Measurements from ENCODE around the gene HUS1B. TPM values are rescaled to one million over a fixed set of nuclear protein-coding genes. Genes with fewer than 3 reads are reported as not detected.
"Not testable (repeated sequence)": the region's sequence is repeated elsewhere in the genome, so short reads cannot be mapped to it uniquely, and the experiment has no call there.

Gene HUS1B
- total RNA-seq, 1 experiment from 2014 or later, result 3.1 TPM

DNA sequence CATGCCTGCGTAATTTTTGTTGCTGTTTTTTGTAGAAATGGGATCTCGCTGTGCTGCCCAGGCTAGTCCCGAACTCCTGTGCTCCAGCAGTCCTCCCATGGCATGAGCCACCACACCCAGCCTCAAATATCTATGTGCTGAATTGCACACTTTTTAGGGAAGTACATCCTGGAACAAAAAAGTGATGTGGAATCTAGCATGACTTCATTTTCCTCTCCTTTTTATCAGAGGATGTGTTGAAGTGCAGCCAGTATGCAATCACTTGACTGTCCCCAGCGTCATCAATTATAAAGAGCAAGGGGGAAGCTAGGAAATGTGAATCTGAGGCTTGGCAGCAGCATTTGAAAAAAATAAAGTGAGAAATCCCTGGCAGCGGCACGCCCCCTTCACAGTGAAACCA is 42.4 kb upstream of the HUS1B start:
- Histone ChIP-seq H3K79me2 (ENCODE audit: low read length) (no peaks in the 10 kb centered on the region), H2AFZ (ENCODE audit: low read length) (no peak overlapping the region), H3K9me3 (ENCODE audit: low read length) (no peaks in the 10 kb centered on the region), H4K20me1 (ENCODE audit: low read length) (no peaks in the 10 kb centered on the region), H3K4me3 (ENCODE audit: low read length) (no peak overlapping the region), H3F3A (ENCODE audit: low read length, unreplicated experiment) (no peaks in the 10 kb centered on the region), H3K36me3 (ENCODE audit: low read depth, low read length) (no peaks in the 10 kb centered on the region), H3K27ac (ENCODE audit: low read length) (no peak overlapping the region), H3K9me2 (replicated peaks; ENCODE audit: low read length) (no peaks in the 10 kb centered on the region), H3K4me2 (ENCODE audit: low read length) (no peak overlapping the region), H3K4me1 (ENCODE audit: insufficient read depth, low read length) (peaks cover 14% of the 10 kb centered on the region), H3K27me3 (ENCODE audit: low read length) (no peaks in the 10 kb centered on the region), H3K9ac (ENCODE audit: low read length) (no peak overlapping the region)
- no TSS peak for BruUV-seq (replicated peaks)
- CTCF ChIA-PET, result no interaction called here
- POLR2A ChIA-PET (ENCODE audit: unreplicated experiment), result no interaction called here
- no peak for ATAC-seq
- no peak for DNase-seq
- TF ChIP-seq, protein P1, sequence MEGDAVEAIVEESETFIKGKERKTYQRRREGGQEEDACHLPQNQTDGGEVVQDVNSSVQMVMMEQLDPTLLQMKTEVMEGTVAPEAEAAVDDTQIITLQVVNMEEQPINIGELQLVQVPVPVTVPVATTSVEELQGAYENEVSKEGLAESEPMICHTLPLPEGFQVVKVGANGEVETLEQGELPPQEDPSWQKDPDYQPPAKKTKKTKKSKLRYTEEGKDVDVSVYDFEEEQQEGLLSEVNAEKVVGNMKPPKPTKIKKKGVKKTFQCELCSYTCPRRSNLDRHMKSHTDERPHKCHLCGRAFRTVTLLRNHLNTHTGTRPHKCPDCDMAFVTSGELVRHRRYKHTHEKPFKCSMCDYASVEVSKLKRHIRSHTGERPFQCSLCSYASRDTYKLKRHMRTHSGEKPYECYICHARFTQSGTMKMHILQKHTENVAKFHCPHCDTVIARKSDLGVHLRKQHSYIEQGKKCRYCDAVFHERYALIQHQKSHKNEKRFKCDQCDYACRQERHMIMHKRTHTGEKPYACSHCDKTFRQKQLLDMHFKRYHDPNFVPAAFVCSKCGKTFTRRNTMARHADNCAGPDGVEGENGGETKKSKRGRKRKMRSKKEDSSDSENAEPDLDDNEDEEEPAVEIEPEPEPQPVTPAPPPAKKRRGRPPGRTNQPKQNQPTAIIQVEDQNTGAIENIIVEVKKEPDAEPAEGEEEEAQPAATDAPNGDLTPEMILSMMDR (conservative IDR thresholded peaks at IDR 0.05; ENCODE audit: low read depth, low read length), result no peak
- TF ChIP-seq EZH2 (IDR thresholded peaks at IDR 0.05; ENCODE audit: low read length, unreplicated experiment), result no peak
- TF ChIP-seq EZH2phosphoT487 (IDR thresholded peaks at IDR 0.05; ENCODE audit: borderline replicate concordance, low read length), result no peak
- intact Hi-C loops (cut with micrococcal nuclease), result no loop called here

DNA sequence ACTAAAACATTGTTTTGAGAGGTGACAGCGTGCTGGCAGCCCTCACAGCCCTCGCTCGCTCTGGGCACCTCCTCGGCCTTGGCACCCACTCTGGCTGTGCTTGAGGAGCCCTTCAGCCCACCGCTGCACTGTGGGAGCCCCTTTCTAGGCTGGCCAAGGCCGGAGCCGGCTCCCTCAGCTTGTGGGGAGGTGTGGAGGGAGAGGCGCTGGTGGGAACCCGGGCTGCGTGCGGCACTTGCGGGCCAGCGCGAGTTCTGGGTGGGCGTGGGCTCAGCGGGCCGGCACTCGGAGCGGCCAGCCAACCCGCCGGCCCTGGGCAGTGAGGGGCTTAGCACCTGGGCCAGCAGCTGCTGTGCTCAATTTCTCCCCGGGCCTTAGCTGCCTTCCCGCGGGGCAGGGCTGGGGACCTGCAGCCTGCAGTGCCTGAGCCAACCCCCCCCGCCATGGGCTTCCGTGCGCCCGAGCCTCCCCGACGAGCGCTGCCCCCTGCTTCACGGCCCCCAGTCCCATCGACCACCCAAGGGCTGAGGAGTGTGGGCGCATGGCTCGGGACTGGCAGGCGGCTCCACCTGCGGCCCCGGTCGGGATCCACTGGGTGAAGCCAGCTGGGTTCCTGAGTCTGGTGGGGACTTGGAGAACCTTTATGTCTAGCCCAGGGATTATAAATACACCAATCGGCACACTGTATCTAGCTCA is 37.7 kb upstream of the HUS1B start:
- H3K9me2 ChIP-seq (replicated peaks; ENCODE audit: low read length); H3F3A ChIP-seq (ENCODE audit: low read length, unreplicated experiment); H3K4me2 ChIP-seq (ENCODE audit: low read length); POLR2A ChIA-PET (ENCODE audit: unreplicated experiment); ATAC-seq; H3K9me3 ChIP-seq (ENCODE audit: low read length); H3K36me3 ChIP-seq (ENCODE audit: low read depth, low read length); H2AFZ ChIP-seq (ENCODE audit: low read length); BruUV-seq (replicated peaks); H3K27me3 ChIP-seq (ENCODE audit: low read length); H3K4me3 ChIP-seq (ENCODE audit: low read length); DNase-seq; intact Hi-C loops (cut with micrococcal nuclease); H3K9ac ChIP-seq (ENCODE audit: low read length); H3K27ac ChIP-seq (ENCODE audit: low read length): not testable (repeated sequence)
- H4K20me1 ChIP-seq (ENCODE audit: low read length), result peaks cover 13% of the 10 kb centered on the region
- peaks cover 29% of the 10 kb centered on the region for H3K79me2 ChIP-seq (ENCODE audit: low read length)
- CTCF ChIA-PET, result interaction anchor here (1.2 kb wide), 1 partner anchor 11 kb away, joined by 3 read pairs; no protein-coding TSS in a partner anchor
- peaks cover 15% of the 10 kb centered on the region for H3K4me1 ChIP-seq (ENCODE audit: insufficient read depth, low read length)

DNA sequence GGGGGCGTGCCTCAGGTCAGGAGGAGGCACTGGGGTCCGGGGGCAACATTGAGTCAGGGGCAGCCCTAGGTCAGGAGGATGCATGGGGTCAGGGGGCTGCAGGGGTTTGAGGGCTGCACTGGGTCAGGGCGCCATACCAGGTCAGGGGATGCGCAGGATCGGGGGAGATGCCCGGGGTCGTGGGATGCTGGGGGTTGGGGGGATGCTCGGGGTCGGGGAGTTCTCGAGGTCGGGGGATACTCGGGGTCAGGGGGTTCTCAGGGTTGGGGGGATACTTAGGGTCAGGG is 36.8 kb upstream of the HUS1B start:
- peaks cover 4% of the 10 kb centered on the region; the same call in 1 of the 2 replicates for H3K36me3 ChIP-seq (ENCODE audit: low read depth, low read length)
- H3K9me3 ChIP-seq (ENCODE audit: low read length), result no peaks in the 10 kb centered on the region
- H3K4me3 ChIP-seq (ENCODE audit: low read length), result peak overlapping the region; percentile 100
- no TSS peak for BruUV-seq (replicated peaks)
- H3K27ac ChIP-seq (ENCODE audit: low read length), result no peak overlapping the region
- peaks cover 38% of the 10 kb centered on the region for H3K79me2 ChIP-seq (ENCODE audit: low read length)
- H2AFZ ChIP-seq (ENCODE audit: low read length), result peak overlapping the region; percentile 95; the same call in 1 of the 2 replicates
- peaks cover 15% of the 10 kb centered on the region for H3K4me1 ChIP-seq (ENCODE audit: insufficient read depth, low read length)
- ChIA-PET POLR2A (ENCODE audit: unreplicated experiment) (no interaction called here), CTCF (no interaction called here)
- H3K9me2 ChIP-seq (replicated peaks; ENCODE audit: low read length), result no peaks in the 10 kb centered on the region
- peak overlapping the region; percentile 78 for H3K9ac ChIP-seq (ENCODE audit: low read length)
- DNase-seq (no peak), ATAC-seq (no peak)
- peak overlapping the region; percentile 93 for H3K4me2 ChIP-seq (ENCODE audit: low read length)
- intact Hi-C loops (cut with micrococcal nuclease), result no loop called here
- peaks cover 13% of the 10 kb centered on the region for H4K20me1 ChIP-seq (ENCODE audit: low read length)
- no peak for TF ChIP-seq EZH2 (IDR thresholded peaks at IDR 0.05; ENCODE audit: low read length, unreplicated experiment)
- TF ChIP-seq, protein P1 (conservative IDR thresholded peaks at IDR 0.05; ENCODE audit: low read depth, low read length), result no peak
- no peak for TF ChIP-seq EZH2phosphoT487 (IDR thresholded peaks at IDR 0.05; ENCODE audit: borderline replicate concordance, low read length)
- H3F3A ChIP-seq (ENCODE audit: low read length, unreplicated experiment), result no peaks in the 10 kb centered on the region
- H3K27me3 ChIP-seq (ENCODE audit: low read length), result no peaks in the 10 kb centered on the region

Measured in PC-3 (cell line).